ENCODE results near the gene DNAH8. TPM values are rescaled to one million over a fixed set of nuclear protein-coding genes. Genes with fewer than 3 reads are reported as not detected.

Gene DNAH8
- total RNA-seq, 1 experiment from 2014 or later, result not detected

GRCh38 chr6:38846844-38847243 is 131.7 kb downstream of the DNAH8 start:
- Histone ChIP-seq H3K36me3 (ENCODE audit: insufficient read depth, low read length) (no peaks in the 10 kb centered on the region), H3K9me2 (replicated peaks; ENCODE audit: insufficient read depth, low read length) (no peaks in the 10 kb centered on the region), H3K27ac (ENCODE audit: low read length) (no peak overlapping the region), H3K4me2 (ENCODE audit: low read depth, low read length, poor library complexity, severe bottlenecking) (no peak overlapping the region), H3K79me2 (ENCODE audit: low read length) (no peaks in the 10 kb centered on the region), H3K9ac (ENCODE audit: low read length) (no peak overlapping the region), H3K27me3 (ENCODE audit: low read length) (no peaks in the 10 kb centered on the region), H3K9me3 (ENCODE audit: low read length) (no peaks in the 10 kb centered on the region), H3K4me1 (ENCODE audit: low read length) (no peaks in the 10 kb centered on the region), H2AFZ (ENCODE audit: low read length) (no peak overlapping the region), H3K4me3 (ENCODE audit: low read length) (no peak overlapping the region), H4K20me1 (ENCODE audit: insufficient read depth, low read depth, low read length) (no peaks in the 10 kb centered on the region)
- no peak for DNase-seq

GRCh38 chr6:38847497-38847896 is 132.4 kb downstream of the DNAH8 start:
- DNase-seq, result no peak
- H3K4me1 ChIP-seq (ENCODE audit: low read length), result no peaks in the 10 kb centered on the region
- H3K79me2 ChIP-seq (ENCODE audit: low read length), result no peaks in the 10 kb centered on the region
- no peaks in the 10 kb centered on the region for H4K20me1 ChIP-seq (ENCODE audit: insufficient read depth, low read depth, low read length)
- no peak overlapping the region for H3K9ac ChIP-seq (ENCODE audit: low read length)
- no peaks in the 10 kb centered on the region for H3K9me2 ChIP-seq (replicated peaks; ENCODE audit: insufficient read depth, low read length)
- no peak overlapping the region for H3K4me2 ChIP-seq (ENCODE audit: low read depth, low read length, poor library complexity, severe bottlenecking)
- H3K4me3 ChIP-seq (ENCODE audit: low read length), result no peak overlapping the region
- H3K9me3 ChIP-seq (ENCODE audit: low read length), result no peaks in the 10 kb centered on the region
- H3K36me3 ChIP-seq (ENCODE audit: insufficient read depth, low read length), result no peaks in the 10 kb centered on the region
- no peaks in the 10 kb centered on the region for H3K27me3 ChIP-seq (ENCODE audit: low read length)
- no peak overlapping the region for H2AFZ ChIP-seq (ENCODE audit: low read length)
- H3K27ac ChIP-seq (ENCODE audit: low read length), result no peak overlapping the region

GRCh38 chr6:38848760-38849159 is 133.6 kb downstream of the DNAH8 start:
- H3K79me2 ChIP-seq (ENCODE audit: low read length), result no peaks in the 10 kb centered on the region
- H3K9me2 ChIP-seq (replicated peaks; ENCODE audit: insufficient read depth, low read length), result no peaks in the 10 kb centered on the region
- H2AFZ ChIP-seq (ENCODE audit: low read length), result no peak overlapping the region
- H3K36me3 ChIP-seq (ENCODE audit: insufficient read depth, low read length), result no peaks in the 10 kb centered on the region
- H3K9ac ChIP-seq (ENCODE audit: low read length), result no peak overlapping the region
- H3K4me3 ChIP-seq (ENCODE audit: low read length), result no peak overlapping the region
- H3K4me2 ChIP-seq (ENCODE audit: low read depth, low read length, poor library complexity, severe bottlenecking), result no peak overlapping the region
- H4K20me1 ChIP-seq (ENCODE audit: insufficient read depth, low read depth, low read length), result no peaks in the 10 kb centered on the region
- no peak for DNase-seq
- H3K4me1 ChIP-seq (ENCODE audit: low read length), result no peaks in the 10 kb centered on the region
- H3K27me3 ChIP-seq (ENCODE audit: low read length), result no peaks in the 10 kb centered on the region
- H3K9me3 ChIP-seq (ENCODE audit: low read length), result no peaks in the 10 kb centered on the region
- H3K27ac ChIP-seq (ENCODE audit: low read length), result no peak overlapping the region

- Histone ChIP-seq H3K4me2 (ENCODE audit: low read depth, low read length, poor library complexity, severe bottlenecking) (no peak overlapping the region), H3K9me2 (replicated peaks; ENCODE audit: insufficient read depth, low read length) (no peaks in the 10 kb centered on the region), H3K4me1 (ENCODE audit: low read length) (no peaks in the 10 kb centered on the region), H2AFZ (ENCODE audit: low read length) (no peak overlapping the region), H4K20me1 (ENCODE audit: insufficient read depth, low read depth, low read length) (no peaks in the 10 kb centered on the region), H3K9me3 (ENCODE audit: low read length) (no peaks in the 10 kb centered on the region), H3K27me3 (ENCODE audit: low read length) (no peaks in the 10 kb centered on the region), H3K9ac (ENCODE audit: low read length) (no peak overlapping the region), H3K79me2 (ENCODE audit: low read length) (no peaks in the 10 kb centered on the region), H3K36me3 (ENCODE audit: insufficient read depth, low read length) (no peaks in the 10 kb centered on the region), H3K27ac (ENCODE audit: low read length) (no peak overlapping the region), H3K4me3 (ENCODE audit: low read length) (no peak overlapping the region)
- no peak for DNase-seq
Observed at GRCh38 chr6:38852215-38852614, 137.1 kb downstream of the DNAH8 start.

- Histone ChIP-seq H3K9me2 (replicated peaks; ENCODE audit: insufficient read depth, low read length) (no peaks in the 10 kb centered on the region), H3K79me2 (ENCODE audit: low read length) (no peaks in the 10 kb centered on the region), H3K9me3 (ENCODE audit: low read length) (no peaks in the 10 kb centered on the region), H3K4me2 (ENCODE audit: low read depth, low read length, poor library complexity, severe bottlenecking) (no peak overlapping the region), H3K36me3 (ENCODE audit: insufficient read depth, low read length) (no peaks in the 10 kb centered on the region), H3K27me3 (ENCODE audit: low read length) (no peaks in the 10 kb centered on the region), H2AFZ (ENCODE audit: low read length) (no peak overlapping the region), H4K20me1 (ENCODE audit: insufficient read depth, low read depth, low read length) (no peaks in the 10 kb centered on the region), H3K4me1 (ENCODE audit: low read length) (no peaks in the 10 kb centered on the region), H3K9ac (ENCODE audit: low read length) (no peak overlapping the region), H3K27ac (ENCODE audit: low read length) (no peak overlapping the region), H3K4me3 (ENCODE audit: low read length) (no peak overlapping the region)
- no peak for DNase-seq
Observed at GRCh38 chr6:38853236-38853635, 138.1 kb downstream of the DNAH8 start.

- Histone ChIP-seq H3K27ac (ENCODE audit: low read length) (no peak overlapping the region), H3K36me3 (ENCODE audit: insufficient read depth, low read length) (no peaks in the 10 kb centered on the region), H3K27me3 (ENCODE audit: low read length) (no peaks in the 10 kb centered on the region), H3K79me2 (ENCODE audit: low read length) (no peaks in the 10 kb centered on the region), H2AFZ (ENCODE audit: low read length) (no peak overlapping the region), H3K9ac (ENCODE audit: low read length) (no peak overlapping the region), H3K4me3 (ENCODE audit: low read length) (no peak overlapping the region), H3K9me3 (ENCODE audit: low read length) (no peaks in the 10 kb centered on the region), H3K4me2 (ENCODE audit: low read depth, low read length, poor library complexity, severe bottlenecking) (no peak overlapping the region), H3K4me1 (ENCODE audit: low read length) (no peaks in the 10 kb centered on the region), H4K20me1 (ENCODE audit: insufficient read depth, low read depth, low read length) (no peaks in the 10 kb centered on the region), H3K9me2 (replicated peaks; ENCODE audit: insufficient read depth, low read length) (no peaks in the 10 kb centered on the region)
- DNase-seq, result no peak
Observed at GRCh38 chr6:38856492-38856891, 141.4 kb downstream of the DNAH8 start.

- H3K79me2 ChIP-seq (ENCODE audit: low read length), result no peaks in the 10 kb centered on the region
- H3K4me3 ChIP-seq (ENCODE audit: low read length), result no peak overlapping the region
- H3K27me3 ChIP-seq (ENCODE audit: low read length), result no peaks in the 10 kb centered on the region
- no peaks in the 10 kb centered on the region for H4K20me1 ChIP-seq (ENCODE audit: insufficient read depth, low read depth, low read length)
- no peak overlapping the region for H3K9ac ChIP-seq (ENCODE audit: low read length)
- H3K4me2 ChIP-seq (ENCODE audit: low read depth, low read length, poor library complexity, severe bottlenecking), result no peak overlapping the region
- H3K9me3 ChIP-seq (ENCODE audit: low read length), result no peaks in the 10 kb centered on the region
- H3K36me3 ChIP-seq (ENCODE audit: insufficient read depth, low read length), result no peaks in the 10 kb centered on the region
- no peak for DNase-seq
- H3K4me1 ChIP-seq (ENCODE audit: low read length), result no peaks in the 10 kb centered on the region
- H3K9me2 ChIP-seq (replicated peaks; ENCODE audit: insufficient read depth, low read length), result no peaks in the 10 kb centered on the region
- H2AFZ ChIP-seq (ENCODE audit: low read length), result no peak overlapping the region
- no peak overlapping the region for H3K27ac ChIP-seq (ENCODE audit: low read length)
Observed at GRCh38 chr6:38857815-38858214, 142.7 kb downstream of the DNAH8 start.

- no peaks in the 10 kb centered on the region for H4K20me1 ChIP-seq (ENCODE audit: insufficient read depth, low read depth, low read length)
- H3K9me2 ChIP-seq (replicated peaks; ENCODE audit: insufficient read depth, low read length), result no peaks in the 10 kb centered on the region
- H3K4me3 ChIP-seq (ENCODE audit: low read length), result no peak overlapping the region
- H3K4me1 ChIP-seq (ENCODE audit: low read length), result no peaks in the 10 kb centered on the region
- H3K79me2 ChIP-seq (ENCODE audit: low read length), result no peaks in the 10 kb centered on the region
- H3K27ac ChIP-seq (ENCODE audit: low read length), result no peak overlapping the region
- DNase-seq, result no peak
- H3K36me3 ChIP-seq (ENCODE audit: insufficient read depth, low read length), result no peaks in the 10 kb centered on the region
- no peaks in the 10 kb centered on the region for H3K27me3 ChIP-seq (ENCODE audit: low read length)
- no peaks in the 10 kb centered on the region for H3K9me3 ChIP-seq (ENCODE audit: low read length)
- H2AFZ ChIP-seq (ENCODE audit: low read length), result no peak overlapping the region
- H3K9ac ChIP-seq (ENCODE audit: low read length), result no peak overlapping the region
- no peak overlapping the region for H3K4me2 ChIP-seq (ENCODE audit: low read depth, low read length, poor library complexity, severe bottlenecking)
Observed at GRCh38 chr6:38860041-38860440, 144.9 kb downstream of the DNAH8 start.

GRCh38 chr6:38861926-38862401 is 146.9 kb downstream of the DNAH8 start:
- Histone ChIP-seq H3K9ac (ENCODE audit: low read length) (no peak overlapping the region), H3K4me2 (ENCODE audit: low read depth, low read length, poor library complexity, severe bottlenecking) (no peak overlapping the region), H3K27me3 (ENCODE audit: low read length) (no peaks in the 10 kb centered on the region), H3K9me2 (replicated peaks; ENCODE audit: insufficient read depth, low read length) (no peaks in the 10 kb centered on the region), H3K9me3 (ENCODE audit: low read length) (no peaks in the 10 kb centered on the region), H3K36me3 (ENCODE audit: insufficient read depth, low read length) (no peaks in the 10 kb centered on the region), H3K27ac (ENCODE audit: low read length) (no peak overlapping the region), H3K79me2 (ENCODE audit: low read length) (no peaks in the 10 kb centered on the region), H2AFZ (ENCODE audit: low read length) (no peak overlapping the region), H4K20me1 (ENCODE audit: insufficient read depth, low read depth, low read length) (no peaks in the 10 kb centered on the region), H3K4me3 (ENCODE audit: low read length) (no peak overlapping the region), H3K4me1 (ENCODE audit: low read length) (no peaks in the 10 kb centered on the region)
- no peak for DNase-seq

All from Karpas-422 (cell line).